Stimulated activated memory B cell treated with anti-CD40 and anti-IgM and Interleukin-4, amounts not matched to agents 10 μg/mL and 1 μg/mL and 100 μg/mL, for 72 hours (primary cell): ENCODE results near the gene SYCP2L.
A peak's percentile ranks its signal among the peaks of the same experiment; 100 is the strongest.
"Not testable (repeated sequence)": the region's sequence is repeated elsewhere in the genome, so short reads cannot be mapped to it uniquely, and the experiment has no call there.

Experiments
- ATAC-seq: fragments of 150-1000 bp; cut with Tn5 transposase; 2 replicates; pipeline ENCODE4 v1.10.0; 2021
- H3K27ac Mint-ChIP-seq: one replicate; pipeline ENCODE4 v1.8.0; 2022; ENCODE audit warnings: mild to moderate bottlenecking, mixed read lengths
- H3K27me3 Mint-ChIP-seq: one replicate; pipeline ENCODE4 v1.8.0; 2022; ENCODE audit warnings: mixed read lengths
- H3K36me3 Mint-ChIP-seq: one replicate; pipeline ENCODE4 v1.8.0; 2022; ENCODE audit warnings: mixed read lengths
- H3K4me1 Mint-ChIP-seq: one replicate; pipeline ENCODE4 v1.8.0; 2022; ENCODE audit warnings: mixed read lengths
- H3K4me3 Mint-ChIP-seq: one replicate; pipeline ENCODE4 v1.8.0; 2022; ENCODE audit warnings: mild to moderate bottlenecking, moderate library complexity, mixed read lengths
- H3K9me3 Mint-ChIP-seq: one replicate; pipeline ENCODE4 v1.8.0; 2022; ENCODE audit warnings: mixed read lengths

SYCP2L gene

GRCh38 chr6:10999994-11000393 lies 113.1 kb downstream of the SYCP2L start:
- H3K27me3 Mint-ChIP-seq, result peaks cover 16% of the 10 kb centered on the region
- no peaks in the 10 kb centered on the region for H3K9me3 Mint-ChIP-seq
- no peak overlapping the region for H3K4me3 Mint-ChIP-seq
- no peak overlapping the region for H3K27ac Mint-ChIP-seq
- no peaks in the 10 kb centered on the region for H3K36me3 Mint-ChIP-seq
- no peaks in the 10 kb centered on the region for H3K4me1 Mint-ChIP-seq
- no peak for ATAC-seq

GRCh38 chr6:11002176-11002575 lies 115.3 kb downstream of the SYCP2L start:
- Mint-ChIP-seq H3K4me3 (no peak overlapping the region), H3K27me3 (peaks cover 16% of the 10 kb centered on the region), H3K36me3 (no peaks in the 10 kb centered on the region), H3K9me3 (no peaks in the 10 kb centered on the region), H3K4me1 (no peaks in the 10 kb centered on the region), H3K27ac (no peak overlapping the region)
- ATAC-seq, result no peak

GRCh38 chr6:11003297-11003696 lies 116.4 kb downstream of the SYCP2L start:
- ATAC-seq, H3K36me3 Mint-ChIP-seq, H3K4me1 Mint-ChIP-seq, H3K9me3 Mint-ChIP-seq, H3K4me3 Mint-ChIP-seq, H3K27ac Mint-ChIP-seq: not testable (repeated sequence)
- peaks cover 16% of the 10 kb centered on the region for H3K27me3 Mint-ChIP-seq

GRCh38 chr6:11006061-11006460 lies 119.2 kb downstream of the SYCP2L start:
- Mint-ChIP-seq H3K36me3 (no peaks in the 10 kb centered on the region), H3K27me3 (peaks cover 21% of the 10 kb centered on the region)

GRCh38 chr6:11007715-11008608 lies 121.1 kb downstream of the SYCP2L start:
- no peak overlapping the region for H3K4me3 Mint-ChIP-seq

More at GRCh38 chr6:11006061-11006460, 119.2 kb downstream of the SYCP2L start:
- no peaks in the 10 kb centered on the region for H3K4me1 Mint-ChIP-seq
- H3K27ac Mint-ChIP-seq, result no peak overlapping the region
- peak; percentile 31 for ATAC-seq
- no peak overlapping the region for H3K4me3 Mint-ChIP-seq
- no peaks in the 10 kb centered on the region for H3K9me3 Mint-ChIP-seq

GRCh38 chr6:11008821-11009220 lies 122.0 kb downstream of the SYCP2L start:
- no peak overlapping the region for H3K27ac Mint-ChIP-seq
- no peaks in the 10 kb centered on the region for H3K9me3 Mint-ChIP-seq
- ATAC-seq, result no peak
- peaks cover 28% of the 10 kb centered on the region for H3K27me3 Mint-ChIP-seq
- H3K4me1 Mint-ChIP-seq, result no peaks in the 10 kb centered on the region
- no peaks in the 10 kb centered on the region for H3K36me3 Mint-ChIP-seq
- no peak overlapping the region for H3K4me3 Mint-ChIP-seq

More at GRCh38 chr6:11007715-11008608, 121.1 kb downstream of the SYCP2L start:
- H3K9me3 Mint-ChIP-seq, result no peaks in the 10 kb centered on the region
- peaks cover 26% of the 10 kb centered on the region for H3K27me3 Mint-ChIP-seq
- no peak for ATAC-seq
- H3K4me1 Mint-ChIP-seq, result no peaks in the 10 kb centered on the region
- H3K27ac Mint-ChIP-seq, result no peak overlapping the region
- no peaks in the 10 kb centered on the region for H3K36me3 Mint-ChIP-seq

GRCh38 chr6:11009353-11009752 lies 122.5 kb downstream of the SYCP2L start:
- H3K27ac Mint-ChIP-seq, result no peak overlapping the region
- no peak for ATAC-seq
- H3K36me3 Mint-ChIP-seq, result no peaks in the 10 kb centered on the region
- H3K4me3 Mint-ChIP-seq, result no peak overlapping the region
- H3K4me1 Mint-ChIP-seq, result no peaks in the 10 kb centered on the region
- peaks cover 31% of the 10 kb centered on the region for H3K27me3 Mint-ChIP-seq
- no peaks in the 10 kb centered on the region for H3K9me3 Mint-ChIP-seq

GRCh38 chr6:11011787-11012234 lies 125.0 kb downstream of the SYCP2L start:
- ATAC-seq, result no peak
- Mint-ChIP-seq H3K27ac (no peak overlapping the region), H3K4me3 (no peak overlapping the region), H3K36me3 (no peaks in the 10 kb centered on the region), H3K9me3 (no peaks in the 10 kb centered on the region), H3K4me1 (no peaks in the 10 kb centered on the region), H3K27me3 (peaks cover 40% of the 10 kb centered on the region)

- H3K27ac Mint-ChIP-seq, result no peak overlapping the region
- H3K27me3 Mint-ChIP-seq, result peaks cover 40% of the 10 kb centered on the region
- H3K4me3 Mint-ChIP-seq, result no peak overlapping the region
- no peaks in the 10 kb centered on the region for H3K36me3 Mint-ChIP-seq
- ATAC-seq, result no peak
- no peaks in the 10 kb centered on the region for H3K4me1 Mint-ChIP-seq
- no peaks in the 10 kb centered on the region for H3K9me3 Mint-ChIP-seq
Observed at GRCh38 chr6:11012295-11012754, 125.5 kb downstream of the SYCP2L start.

GRCh38 chr6:11012976-11013720 lies 126.3 kb downstream of the SYCP2L start:
- Mint-ChIP-seq H3K27me3 (peaks cover 40% of the 10 kb centered on the region), H3K36me3 (no peaks in the 10 kb centered on the region), H3K4me3 (no peak overlapping the region), H3K4me1 (no peaks in the 10 kb centered on the region), H3K27ac (no peak overlapping the region), H3K9me3 (no peaks in the 10 kb centered on the region)
- ATAC-seq, result no peak

GRCh38 chr6:11013721-11014070 lies 126.8 kb downstream of the SYCP2L start:
- Mint-ChIP-seq H3K4me1 (no peaks in the 10 kb centered on the region), H3K4me3 (no peak overlapping the region), H3K9me3 (no peaks in the 10 kb centered on the region), H3K36me3 (no peaks in the 10 kb centered on the region), H3K27ac (no peak overlapping the region), H3K27me3 (peaks cover 40% of the 10 kb centered on the region)
- no peak for ATAC-seq

GRCh38 chr6:11015102-11015501 lies 128.2 kb downstream of the SYCP2L start:
- Mint-ChIP-seq H3K4me1 (no peaks in the 10 kb centered on the region), H3K36me3 (no peaks in the 10 kb centered on the region), H3K9me3 (no peaks in the 10 kb centered on the region), H3K27me3 (peaks cover 29% of the 10 kb centered on the region), H3K27ac (no peak overlapping the region), H3K4me3 (no peak overlapping the region)
- no peak for ATAC-seq

GRCh38 chr6:11016452-11016851 lies 129.6 kb downstream of the SYCP2L start:
- Mint-ChIP-seq H3K9me3 (no peaks in the 10 kb centered on the region), H3K27ac (no peak overlapping the region), H3K4me3 (no peak overlapping the region), H3K36me3 (no peaks in the 10 kb centered on the region), H3K27me3 (peaks cover 36% of the 10 kb centered on the region), H3K4me1 (no peaks in the 10 kb centered on the region)
- no peak for ATAC-seq

- Mint-ChIP-seq H3K4me3 (no peak overlapping the region), H3K27ac (no peak overlapping the region), H3K4me1 (no peaks in the 10 kb centered on the region), H3K9me3 (no peaks in the 10 kb centered on the region), H3K36me3 (no peaks in the 10 kb centered on the region), H3K27me3 (peaks cover 43% of the 10 kb centered on the region)
- no peak for ATAC-seq
Observed at GRCh38 chr6:11017090-11017489, 130.2 kb downstream of the SYCP2L start.

- no peaks in the 10 kb centered on the region for H3K9me3 Mint-ChIP-seq
- peaks cover 38% of the 10 kb centered on the region for H3K27me3 Mint-ChIP-seq
- ATAC-seq, result no peak
- H3K27ac Mint-ChIP-seq, result no peak overlapping the region
- H3K4me1 Mint-ChIP-seq, result no peaks in the 10 kb centered on the region
- H3K4me3 Mint-ChIP-seq, result no peak overlapping the region
- H3K36me3 Mint-ChIP-seq, result no peaks in the 10 kb centered on the region
Observed at GRCh38 chr6:11018225-11018624, 131.4 kb downstream of the SYCP2L start.
